Upper lobe of left lung (tissue), 4 donors: ENCODE data around the gene NKAIN4.

ENCODE experiments used
- CTCF ChIP-seq, 6 experiments: fragments of 450-650 bp in 4 of 6; fragments of 200-600 bp in 2 of 6; sonication (generic) in 2 of 6; IDR thresholded peaks; one replicate each; pipeline ENCODE4 v1.5.1; 2016 to 2019; ENCODE audit warnings: antibody characterized with exemption in 6 of 6
- EP300 ChIP-seq, 4 donors: sonication (generic); formaldehyde crosslinking; IDR thresholded peaks; one replicate each; pipeline ENCODE4 v1.5.1; 2017; ENCODE audit warnings: antibody characterized with exemption in 4 of 4, control low read depth in 2 of 4
- POLR2A ChIP-seq, 4 donors: fragments of 450-650 bp; IDR thresholded peaks; one replicate each; pipeline ENCODE4 v1.5.1; 2016 to 2017; ENCODE audit warnings: antibody characterized with exemption in 4 of 4, mild to moderate bottlenecking in 2 of 4
- POLR2AphosphoS5 ChIP-seq, 2 donors: sonication (generic); formaldehyde crosslinking; IDR thresholded peaks; one replicate each; pipeline ENCODE4 v1.5.1; 2017; ENCODE audit warnings: antibody characterized with exemption in 2 of 2

GRCh38 chr20:63194797-63195173, 59.5 kb downstream of the NKAIN4 start:
- no peak for TF ChIP-seq POLR2AphosphoS5 (IDR thresholded peaks at IDR 0.05)
- no peak for TF ChIP-seq CTCF (IDR thresholded peaks at IDR 0.05)
- no peak for TF ChIP-seq POLR2A (IDR thresholded peaks at IDR 0.05)
- TF ChIP-seq EP300 (IDR thresholded peaks at IDR 0.05) = no peak
